ENCODE results near the gene RPTOR.
"Not testable (repeated sequence)": the region's sequence is repeated elsewhere in the genome, so short reads cannot be mapped to it uniquely, and the experiment has no call there.

RPTOR gene

DNA sequence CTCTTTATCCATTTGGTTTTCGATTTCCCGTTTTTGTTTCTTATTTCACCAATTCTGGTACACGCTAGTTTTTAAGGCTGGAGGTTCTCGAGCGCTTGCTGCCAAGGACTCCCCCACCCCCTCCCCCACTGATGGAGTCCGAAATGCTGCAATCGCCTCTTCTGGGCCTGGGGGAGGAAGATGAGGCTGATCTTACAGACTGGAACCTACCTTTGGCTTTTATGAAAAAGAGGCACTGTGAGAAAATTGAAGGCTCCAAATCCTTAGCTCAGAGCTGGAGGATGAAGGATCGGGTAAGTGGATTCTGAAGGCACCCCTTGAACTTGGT, 825 bp downstream of the RPTOR start:
- DNase-seq (ENCODE audit: low read depth in 2 of 2): no peak

DNA sequence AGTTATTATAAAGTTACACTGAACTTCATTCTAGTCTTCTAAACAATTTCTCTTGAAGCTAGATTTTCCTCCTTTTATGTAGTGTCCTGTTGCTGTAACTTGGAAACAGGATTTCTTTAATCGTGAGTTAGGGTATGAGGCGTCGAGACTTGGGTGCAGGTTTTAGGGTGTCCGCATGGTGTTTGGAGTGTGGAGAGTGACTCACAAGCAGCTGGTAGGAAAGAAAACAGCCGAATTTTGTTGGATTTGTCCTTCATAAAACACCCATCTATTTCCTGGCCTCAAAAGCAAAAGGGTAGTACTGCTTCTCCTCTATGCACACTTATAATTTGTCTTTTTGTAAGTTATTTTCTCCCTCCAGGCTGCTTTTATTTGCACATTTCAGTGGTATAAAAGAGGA, 1.6 kb downstream of the RPTOR start:
- no peak for DNase-seq (ENCODE audit: low read depth in 2 of 2)

DNA sequence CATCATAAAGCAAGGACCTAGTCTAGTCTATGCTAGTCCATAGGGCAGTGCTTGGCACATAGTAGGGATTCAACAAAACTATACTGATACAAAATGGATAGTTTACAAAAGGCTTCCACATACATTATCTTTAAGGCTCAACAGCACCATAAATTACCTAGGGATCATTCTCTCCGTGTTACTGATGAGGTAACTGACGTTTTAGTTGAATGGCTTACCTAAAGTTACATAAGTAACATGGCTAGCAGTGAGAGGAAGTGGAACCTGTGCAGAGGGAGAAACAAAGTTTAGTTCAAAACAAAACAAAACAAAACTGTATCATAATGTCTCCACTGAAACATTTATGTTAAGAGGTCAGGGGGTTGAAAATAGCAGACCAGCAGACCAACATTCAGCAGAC, 7.9 kb downstream of the RPTOR start:
- DNase-seq (ENCODE audit: low read depth in 2 of 2): no peak

DNA sequence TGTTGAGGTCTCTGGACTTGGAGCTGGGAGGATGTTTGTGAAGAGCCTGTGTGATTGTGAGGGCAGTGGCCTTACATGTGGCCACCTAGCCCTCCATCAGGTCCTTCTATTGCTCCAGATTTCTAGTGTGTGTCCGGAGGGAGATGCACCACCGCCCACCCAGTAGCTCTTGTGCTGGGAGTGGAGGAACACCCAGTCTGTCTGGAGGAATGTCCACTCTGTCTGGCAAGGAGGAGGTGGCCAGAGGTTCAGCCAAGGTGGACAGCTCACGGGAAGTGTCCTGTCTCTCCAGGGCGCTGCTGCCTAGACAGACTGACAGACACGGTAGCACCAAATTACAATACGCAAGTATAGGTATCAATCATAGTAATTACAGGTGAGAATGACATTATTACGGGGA, 10.6 kb downstream of the RPTOR start:
- DNase-seq (ENCODE audit: low read depth in 2 of 2): no peak

DNA sequence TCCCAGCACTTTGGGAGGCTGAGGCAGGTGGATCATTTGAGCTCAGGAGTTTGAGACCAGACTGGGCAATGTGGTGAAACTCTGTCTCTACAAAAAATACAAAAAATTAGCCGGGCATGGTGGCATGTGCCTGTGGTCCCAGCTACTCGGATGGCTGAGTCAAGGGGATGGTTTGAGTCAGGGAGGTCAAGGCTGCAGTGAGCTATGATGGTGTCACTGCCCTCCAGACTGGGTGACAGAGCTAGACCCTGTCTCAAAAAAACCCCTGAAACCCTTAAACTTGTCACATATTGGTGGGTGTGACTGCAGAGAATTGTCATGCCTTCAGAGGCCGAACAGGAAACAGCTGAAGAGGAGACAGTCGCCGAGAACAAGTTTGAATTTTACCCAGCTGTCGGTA, 13.4 kb downstream of the RPTOR start:
- no peak for DNase-seq (ENCODE audit: low read depth in 2 of 2)

DNA sequence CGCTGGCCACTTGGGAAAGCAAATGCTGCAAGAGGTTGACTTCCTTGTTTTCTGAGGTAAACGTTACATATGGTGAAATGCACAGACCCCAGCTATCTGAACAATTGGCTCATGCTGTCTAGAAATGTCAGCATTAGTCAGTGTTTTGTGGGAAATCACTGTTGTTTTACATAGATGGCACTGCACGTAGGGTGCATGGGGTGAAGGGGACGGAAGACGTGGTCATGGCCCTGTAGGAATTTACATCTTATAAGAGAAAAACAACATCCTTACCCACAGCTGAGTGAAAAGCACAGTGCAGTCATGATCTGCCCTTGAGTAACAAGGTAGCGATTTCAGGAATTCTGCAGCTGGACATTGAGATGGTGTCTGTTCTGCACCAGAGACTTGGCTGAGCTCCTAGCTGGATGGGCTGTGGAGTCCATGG, 15.2 kb downstream of the RPTOR start:
- DNase-seq (ENCODE audit: low read depth in 2 of 2): no peak

DNA sequence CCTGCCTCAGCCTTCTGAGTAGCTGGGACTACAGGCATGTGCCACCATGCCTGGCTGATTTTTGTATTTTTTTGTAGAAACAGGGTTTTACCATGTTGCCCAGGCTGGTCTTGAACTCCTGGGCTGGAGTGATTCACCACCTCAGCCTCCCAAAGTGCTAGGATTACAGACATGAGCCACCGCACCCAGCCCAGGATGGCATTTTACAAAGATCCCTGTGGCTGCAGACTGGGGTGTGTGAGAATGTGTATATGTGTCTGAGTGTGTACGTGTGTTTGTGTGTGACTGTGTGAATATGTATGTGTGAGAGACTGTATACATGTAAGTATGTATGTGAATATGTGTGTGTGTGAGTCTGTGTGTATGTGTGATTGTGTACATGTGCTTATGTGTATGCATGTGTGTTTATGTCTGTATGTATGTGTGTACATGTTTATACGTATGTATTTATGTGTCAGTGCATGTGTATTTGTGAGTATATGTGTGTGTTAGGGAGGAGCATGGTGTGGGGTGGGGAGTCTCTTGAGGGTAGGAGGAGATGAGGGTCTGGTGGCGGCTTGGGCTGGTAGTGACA, 17.0 kb downstream of the RPTOR start:
- no peak for DNase-seq (ENCODE audit: low read depth in 2 of 2)

DNA sequence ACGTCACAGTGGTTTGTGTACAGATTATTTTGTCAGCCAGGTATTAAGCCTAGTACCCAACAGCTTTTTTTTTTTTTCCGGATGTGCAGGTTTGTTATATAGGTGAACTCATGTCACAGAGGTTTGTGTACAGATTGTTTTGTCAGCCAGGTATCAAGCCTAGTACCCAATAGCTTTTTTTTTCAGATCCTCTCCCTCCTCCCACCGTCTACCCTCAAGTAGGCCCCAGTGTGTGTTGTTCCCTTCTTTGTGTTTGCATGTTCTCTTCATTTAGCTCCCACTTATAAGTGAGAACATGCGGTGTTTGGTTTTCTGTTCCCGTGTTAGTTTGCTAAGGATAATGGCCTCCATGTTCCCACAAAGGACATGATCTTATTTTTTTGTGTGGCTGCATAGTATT, 19.9 kb downstream of the RPTOR start:
- DNase-seq (ENCODE audit: low read depth in 2 of 2): no peak

DNA sequence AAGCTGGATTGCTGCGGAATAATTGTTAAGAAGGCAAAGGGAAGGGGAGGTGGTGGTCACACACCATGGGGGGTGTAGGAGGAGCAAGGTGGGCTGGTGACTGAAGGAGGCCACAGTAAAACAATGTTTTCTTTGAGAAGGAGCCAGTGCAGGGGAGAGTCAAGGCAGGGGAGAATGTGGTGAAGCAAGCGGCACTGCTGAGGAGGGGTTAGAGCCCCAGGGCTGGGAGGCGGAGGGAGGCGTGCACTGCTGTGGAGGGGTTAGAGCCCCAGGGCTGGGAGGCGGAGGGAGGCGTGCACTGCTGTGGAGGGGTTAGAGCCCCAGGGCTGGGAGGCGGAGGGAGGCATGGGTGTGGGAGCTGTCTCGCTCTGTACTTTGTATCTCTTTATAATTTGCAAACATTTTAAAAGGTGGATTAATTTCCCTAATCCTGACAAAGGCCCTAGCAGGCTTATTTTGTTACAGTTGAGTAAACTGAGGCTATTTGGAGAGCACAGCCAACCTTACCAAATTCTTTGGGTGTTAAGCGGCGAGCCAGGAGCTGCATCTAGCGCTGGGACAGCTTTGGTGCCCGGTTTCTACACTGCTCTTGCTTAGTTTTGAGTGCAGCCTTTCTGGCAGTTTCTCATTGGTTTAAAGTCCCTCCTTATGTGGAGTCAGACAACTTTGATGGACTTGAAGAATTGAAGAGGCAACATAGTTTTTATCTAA, 20.9 kb downstream of the RPTOR start:
- DNase-seq (ENCODE audit: low read depth in 2 of 2): no peak

DNA sequence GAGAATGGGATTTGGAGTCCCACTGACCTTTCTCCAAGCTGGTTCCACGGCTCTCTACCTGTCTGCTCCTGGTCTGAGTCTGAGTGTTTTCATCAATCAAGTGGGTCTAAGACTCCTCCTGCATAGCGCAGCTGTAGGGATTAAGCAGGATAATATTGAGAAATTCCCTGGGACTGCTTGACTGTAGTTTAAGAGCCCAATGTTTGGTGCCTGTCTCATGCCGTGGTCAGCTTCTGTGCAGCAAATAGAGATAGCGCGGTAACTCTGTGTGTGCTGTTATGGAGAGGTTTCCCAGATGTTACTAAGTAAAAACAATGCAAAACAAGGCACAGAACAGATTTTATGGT, 21.4 kb downstream of the RPTOR start:
- no peak for DNase-seq (ENCODE audit: low read depth in 2 of 2)

DNA sequence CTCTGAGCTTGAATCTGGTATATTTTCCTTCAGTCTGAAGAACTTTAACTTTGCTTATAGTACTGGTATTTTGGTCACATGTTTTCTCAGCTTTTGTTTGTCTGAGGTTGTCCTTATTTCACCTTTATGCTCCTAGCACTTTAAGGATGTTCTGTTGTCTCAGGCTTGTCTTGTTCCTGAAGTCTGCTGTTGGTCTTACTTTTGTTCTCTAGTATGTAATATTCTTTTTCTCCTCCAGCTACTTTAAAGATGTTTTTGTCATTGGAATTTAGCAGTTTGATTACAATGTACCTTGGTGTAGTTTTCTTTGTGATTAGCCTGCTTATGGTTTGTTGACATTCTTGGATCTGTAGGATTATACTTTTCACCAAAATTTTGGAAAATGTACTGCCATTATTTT, 23.6 kb downstream of the RPTOR start:
- DNase-seq (ENCODE audit: low read depth in 2 of 2): no peak

DNA sequence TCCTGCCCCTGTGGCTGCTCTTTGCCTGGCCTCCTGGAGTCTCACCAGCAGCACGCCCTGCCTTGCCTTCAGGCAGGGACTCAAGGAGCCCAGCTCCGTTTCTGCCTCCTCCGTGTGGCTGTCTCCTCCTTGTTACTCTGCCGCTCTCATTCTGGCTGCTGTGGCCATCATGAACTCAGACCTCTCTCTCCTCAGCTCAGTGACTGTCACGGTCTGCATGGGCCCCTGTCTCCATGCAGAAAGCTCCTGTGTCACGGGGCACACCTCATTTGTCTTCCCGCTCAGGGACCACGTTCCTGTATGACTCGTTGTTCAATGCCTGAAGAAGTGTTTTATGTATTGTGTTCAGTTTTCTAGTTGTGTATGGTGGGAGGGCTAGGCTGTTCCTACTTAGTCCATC, 25.3 kb downstream of the RPTOR start:
- no peak for DNase-seq (ENCODE audit: low read depth in 2 of 2)

DNA sequence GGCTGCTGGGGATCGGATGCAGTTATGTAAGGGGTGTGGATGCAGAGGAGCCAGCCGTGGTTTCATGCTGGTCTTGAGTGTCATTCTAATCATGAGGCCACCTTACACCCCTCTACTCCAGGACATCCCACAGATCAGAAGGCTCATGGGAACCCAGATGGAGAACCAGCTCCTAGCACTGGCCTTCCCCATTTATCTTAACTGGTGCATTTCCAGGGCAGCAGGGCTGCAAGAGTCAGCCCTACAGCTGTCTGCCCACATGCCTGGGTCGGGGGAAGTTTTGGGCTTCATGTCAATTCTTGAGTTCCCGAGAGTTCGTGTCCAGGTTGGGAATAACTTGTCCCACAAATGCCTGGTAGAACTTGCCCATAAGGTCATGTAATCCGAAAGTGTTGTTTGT, 29.1 kb downstream of the RPTOR start:
- no peak for DNase-seq (ENCODE audit: low read depth in 2 of 2)

DNA sequence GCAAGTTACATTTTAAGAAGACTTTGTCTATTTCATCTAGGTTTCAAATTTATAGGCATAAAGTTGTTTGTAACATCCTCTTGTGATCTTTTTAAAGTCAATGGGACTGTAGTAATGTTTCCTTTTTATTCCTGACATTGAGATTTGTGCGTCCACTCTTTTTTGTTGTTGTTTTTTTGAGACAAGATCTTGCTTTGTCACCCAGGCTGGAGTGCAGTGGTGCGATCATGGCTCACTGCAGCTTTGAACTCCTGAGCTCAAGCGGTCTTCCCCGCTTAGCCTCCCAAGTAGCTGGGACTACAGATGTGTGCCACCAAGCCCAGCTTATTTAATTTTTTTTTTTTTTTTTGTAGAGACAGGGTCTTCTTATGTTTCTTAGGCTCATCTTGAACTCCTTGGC, 29.9 kb downstream of the RPTOR start:
- no peak for DNase-seq (ENCODE audit: low read depth in 2 of 2)

DNA sequence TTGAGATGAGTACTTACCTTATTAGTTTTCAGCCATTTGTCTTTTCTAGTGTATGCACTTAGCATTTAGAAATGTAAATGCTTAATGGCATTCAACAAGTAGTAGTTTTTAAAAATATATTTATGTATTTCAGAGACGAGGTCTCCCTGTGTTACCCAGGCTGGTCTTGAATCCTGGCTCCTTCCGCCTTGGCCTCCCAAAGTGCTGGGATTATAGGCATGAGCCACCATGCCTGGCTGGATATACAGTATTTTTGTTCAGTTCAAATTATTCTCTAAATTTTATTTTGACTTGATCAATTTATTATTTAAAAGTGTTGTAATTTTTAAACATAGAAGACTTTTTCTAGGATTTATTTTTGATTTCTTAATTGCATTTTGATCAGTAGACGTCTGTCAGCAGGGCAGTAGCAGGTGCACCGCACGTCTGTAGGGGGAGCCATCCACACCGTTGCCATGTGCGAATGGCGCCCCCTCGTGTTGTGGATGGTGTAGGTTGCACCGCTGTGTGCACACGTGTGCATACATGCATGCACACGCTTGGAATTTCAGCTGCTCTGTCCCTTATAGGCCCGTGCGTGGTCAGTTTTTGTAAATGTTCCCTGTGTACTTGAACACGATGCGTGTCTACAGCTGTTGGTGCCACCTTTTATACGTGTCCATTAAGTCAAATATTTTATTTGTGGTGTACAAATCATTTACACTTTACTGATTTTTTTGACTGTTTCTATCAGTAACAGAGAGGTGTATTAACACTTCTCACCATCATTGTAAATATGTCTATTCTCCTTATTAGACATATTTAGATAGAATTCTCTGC, 30.6 kb downstream of the RPTOR start:
- peak; percentile 77 to 88 for DNase-seq (ENCODE audit: low read depth in 2 of 2)

DNA sequence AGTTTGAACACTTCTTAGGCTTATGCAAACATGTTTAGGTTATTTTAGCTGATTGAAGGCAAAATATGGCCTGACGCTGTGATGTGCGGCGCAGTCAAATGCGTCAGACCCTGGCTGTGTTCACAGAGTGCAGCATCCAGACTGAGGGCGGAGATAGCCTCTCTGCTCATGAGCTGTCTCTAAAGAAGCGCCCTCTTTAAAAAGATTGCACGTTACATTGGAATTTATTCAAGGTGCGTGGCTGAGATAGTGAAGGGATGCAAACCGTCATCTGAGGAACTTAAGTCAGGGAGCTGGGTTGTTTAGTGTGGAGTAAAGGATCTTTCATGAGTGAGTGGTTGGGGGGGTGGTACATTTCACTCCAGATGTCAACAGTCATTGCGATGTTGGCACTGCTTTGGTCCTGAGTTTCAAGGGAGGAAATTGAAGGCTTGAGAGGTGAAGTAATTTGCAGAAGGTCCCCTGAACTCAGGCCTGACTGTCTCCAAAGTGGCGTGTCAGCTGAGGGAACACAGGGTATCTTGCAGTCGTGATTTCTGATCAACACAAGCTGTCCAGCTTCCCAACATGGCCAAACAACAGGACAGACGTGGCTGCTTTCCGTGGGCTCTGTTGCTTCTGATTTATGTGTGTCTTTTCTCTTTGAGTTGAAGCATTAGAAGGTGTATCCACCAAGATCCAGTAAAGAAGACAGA, 33.4 kb downstream of the RPTOR start:
- no peak for DNase-seq (ENCODE audit: low read depth in 2 of 2)

DNA sequence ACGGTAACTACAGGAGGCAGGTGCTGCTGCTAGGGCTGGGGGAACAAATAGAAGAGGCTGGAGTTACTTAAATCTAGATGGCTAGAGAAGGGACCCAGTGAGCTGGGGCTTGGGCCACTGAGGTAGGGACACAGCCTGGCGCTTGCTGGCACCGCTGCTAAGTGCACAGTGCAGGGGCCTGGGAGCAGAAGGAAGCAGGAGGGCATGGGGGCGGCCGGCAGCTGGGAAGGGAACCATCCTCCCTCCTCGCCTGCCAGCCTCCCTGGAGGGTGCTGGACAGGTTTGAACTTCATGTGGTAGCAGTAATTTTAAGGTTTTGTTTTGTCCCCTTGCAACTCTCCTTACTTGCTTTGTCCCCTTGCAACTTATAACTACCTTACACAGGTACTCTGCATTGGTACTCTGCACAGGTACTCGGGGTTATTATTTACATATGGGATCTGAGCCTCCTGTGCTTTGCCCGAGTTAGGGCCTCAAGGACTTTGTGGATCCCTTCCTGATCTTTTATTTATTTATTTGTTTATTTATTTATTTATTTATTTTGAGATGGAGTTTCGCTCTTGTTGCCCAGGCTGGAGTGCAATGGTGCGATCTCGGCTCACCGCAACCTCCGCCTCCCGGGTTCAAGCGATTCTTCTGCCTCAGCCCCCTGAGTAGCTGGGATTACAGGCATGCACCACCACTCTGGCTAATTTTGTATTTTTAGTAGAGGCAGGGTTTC, 34.2 kb downstream of the RPTOR start:
- not testable (repeated sequence) for DNase-seq (ENCODE audit: low read depth in 2 of 2)

DNA sequence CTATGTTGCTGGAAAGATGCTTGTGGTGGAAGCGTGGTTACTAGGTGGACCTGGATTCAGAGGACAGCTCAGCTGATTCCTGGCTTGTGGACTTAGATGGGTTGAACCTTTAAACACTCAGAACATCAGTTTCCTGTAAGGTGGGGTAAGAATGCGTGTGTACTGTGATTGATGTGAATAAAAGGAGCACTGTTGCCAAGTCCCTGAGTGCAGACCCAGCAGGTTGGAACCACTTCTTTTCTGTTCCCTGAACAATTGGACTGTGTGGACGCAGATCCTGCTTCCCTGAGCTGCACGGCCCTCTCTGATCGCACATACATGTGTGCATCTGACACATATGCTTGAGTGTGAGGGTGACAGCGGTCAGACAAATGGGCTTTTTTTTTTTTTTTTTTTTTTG, 37.5 kb downstream of the RPTOR start:
- no peak for DNase-seq (ENCODE audit: low read depth in 2 of 2)

DNA sequence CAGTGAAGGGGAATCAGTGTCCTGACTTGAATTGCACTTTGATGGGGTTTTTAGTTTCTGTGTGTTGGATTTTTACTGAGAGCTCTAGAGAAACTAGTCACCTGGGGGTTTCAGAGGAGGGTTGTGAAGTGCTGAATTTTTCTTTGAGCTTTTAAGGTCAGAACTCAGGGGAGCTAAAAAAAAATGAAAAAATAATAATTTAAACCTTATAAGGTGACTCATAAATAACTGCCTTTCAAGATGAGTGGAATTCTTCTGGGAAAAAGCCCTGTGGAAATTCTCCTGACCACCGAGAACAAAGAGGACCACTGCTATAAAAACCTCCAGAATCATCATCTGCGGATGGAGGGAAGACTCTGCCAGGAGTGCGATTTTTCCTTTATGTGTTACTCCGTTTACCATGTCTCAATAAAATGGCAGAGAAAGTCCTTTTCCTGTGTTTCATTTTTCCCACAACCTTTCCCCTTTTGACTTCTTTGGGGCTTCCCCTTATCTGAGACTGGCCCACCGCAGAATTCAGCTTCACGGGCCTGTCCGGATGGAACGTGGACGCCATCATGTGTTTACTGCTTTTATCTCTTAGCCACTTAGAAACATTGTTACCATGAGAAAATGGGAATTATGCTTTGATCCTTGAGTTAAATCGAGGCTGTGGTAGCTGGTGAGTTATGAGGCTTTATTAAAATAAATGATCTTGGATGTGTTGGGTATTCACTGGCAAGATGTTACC, 39.7 kb downstream of the RPTOR start:
- no peak for DNase-seq (ENCODE audit: low read depth in 2 of 2)

DNA sequence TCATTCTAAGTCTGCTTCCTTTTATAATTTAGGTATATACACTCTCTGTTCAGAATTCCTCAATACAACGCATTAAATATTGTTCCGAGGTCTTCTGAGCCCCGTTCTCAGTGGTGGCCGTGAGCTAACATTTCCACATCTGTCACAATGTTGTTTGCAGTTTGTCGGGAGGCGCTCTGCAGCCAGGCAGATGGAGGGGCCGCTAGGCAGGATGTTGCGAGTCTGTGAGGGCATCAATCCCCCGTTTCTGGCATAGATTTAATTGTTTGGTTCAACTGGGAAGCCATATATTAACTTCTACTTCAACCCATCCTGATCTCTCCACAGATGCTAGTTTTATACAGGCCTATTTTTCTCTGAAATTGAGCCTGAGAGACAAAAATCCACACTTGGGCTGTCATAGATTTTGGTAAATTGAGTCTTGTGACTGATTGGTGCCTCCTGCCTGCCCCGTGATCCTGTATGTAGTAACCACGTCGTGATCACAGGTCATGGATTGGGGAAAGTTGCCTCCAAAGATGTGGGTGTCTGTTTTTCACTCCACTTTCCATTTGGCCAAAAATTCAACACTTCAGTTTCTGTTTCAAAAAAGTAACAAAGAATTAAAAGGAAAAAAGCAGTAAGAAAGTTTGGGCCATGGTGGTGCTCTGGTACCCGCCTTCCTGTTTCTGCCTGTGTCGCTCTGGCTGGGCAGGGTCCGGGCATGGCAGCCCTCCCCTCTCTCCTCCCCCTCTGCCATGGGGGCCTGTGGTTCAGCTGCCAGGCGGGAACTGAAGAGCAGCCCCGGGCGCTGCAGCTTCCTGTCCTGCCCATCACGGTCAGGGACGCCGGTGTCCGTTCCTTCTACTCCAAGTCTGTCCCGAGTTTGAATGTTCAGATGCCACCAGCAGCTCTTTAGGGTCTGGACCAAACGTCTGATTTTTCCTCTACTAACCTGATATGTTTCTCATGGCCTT, 41.5 kb downstream of the RPTOR start:
- DNase-seq (ENCODE audit: low read depth in 2 of 2): no peak

All from stimulated activated CD8-positive, alpha-beta memory T cell treated with anti-CD3 and anti-CD28 coated beads, Interleukin-2, amount 100 ng/mL, for 1 hour (primary cell).